Brain pericyte (primary cell): ENCODE data around the gene MEGF9.

Experiments
- DNase-seq: peaks from one replicate; pipeline ENCODE4 v3.0.0-alpha.2; 2012; ENCODE audit warnings: low read depth, low spot score

The MEGF9 gene

GRCh38 chr9:120730654-120731514, 16.6 kb upstream of the MEGF9 start:
- no peak for DNase-seq

- no peak for DNase-seq
Measured at GRCh38 chr9:120729791-120730241, 15.5 kb upstream of the MEGF9 start.

GRCh38 chr9:120726484-120726883, 12.2 kb upstream of the MEGF9 start:
- no peak for DNase-seq

- DNase-seq = no peak
Measured at GRCh38 chr9:120725907-120726306, 11.6 kb upstream of the MEGF9 start.

- DNase-seq = no peak
Measured at GRCh38 chr9:120724757-120725400, 10.6 kb upstream of the MEGF9 start.

GRCh38 chr9:120723565-120723964, 9.3 kb upstream of the MEGF9 start:
- DNase-seq = no peak

GRCh38 chr9:120720404-120720803, 6.1 kb upstream of the MEGF9 start:
- DNase-seq = no peak

GRCh38 chr9:120718316-120718715, 4.0 kb upstream of the MEGF9 start:
- DNase-seq = no peak

GRCh38 chr9:120717176-120717575, 2.9 kb upstream of the MEGF9 start:
- no peak for DNase-seq

GRCh38 chr9:120716483-120716882, 2.2 kb upstream of the MEGF9 start:
- DNase-seq = no peak

GRCh38 chr9:120715389-120715924, 1.2 kb upstream of the MEGF9 start:
- DNase-seq = no peak

GRCh38 chr9:120714846-120715388, 647 bp upstream of the MEGF9 start:
- no peak for DNase-seq

GRCh38 chr9:120713257-120714087, 798 bp downstream of the MEGF9 start:
- no peak for DNase-seq

- DNase-seq = no peak
Measured at GRCh38 chr9:120712539-120713031, 1.7 kb downstream of the MEGF9 start.

- DNase-seq = no peak
Measured at GRCh38 chr9:120711841-120712538, 2.3 kb downstream of the MEGF9 start.

- no peak for DNase-seq
Measured at GRCh38 chr9:120711354-120711753, 2.9 kb downstream of the MEGF9 start.

- DNase-seq = no peak
Measured at GRCh38 chr9:120710110-120710981, 3.9 kb downstream of the MEGF9 start.

GRCh38 chr9:120708526-120709224, 5.6 kb downstream of the MEGF9 start:
- no peak for DNase-seq

- DNase-seq = no peak
Measured at GRCh38 chr9:120707170-120707569, 7.1 kb downstream of the MEGF9 start.
